ENCODE measurements around the gene RAB7B. TPM values are rescaled to one million over a fixed set of nuclear protein-coding genes. Genes with fewer than 3 reads are reported as not detected.

RAB7B gene
- total and polyA plus RNA-seq, 2 donors from 2014 or later, result 0.73 to 2.0 TPM

DNA sequence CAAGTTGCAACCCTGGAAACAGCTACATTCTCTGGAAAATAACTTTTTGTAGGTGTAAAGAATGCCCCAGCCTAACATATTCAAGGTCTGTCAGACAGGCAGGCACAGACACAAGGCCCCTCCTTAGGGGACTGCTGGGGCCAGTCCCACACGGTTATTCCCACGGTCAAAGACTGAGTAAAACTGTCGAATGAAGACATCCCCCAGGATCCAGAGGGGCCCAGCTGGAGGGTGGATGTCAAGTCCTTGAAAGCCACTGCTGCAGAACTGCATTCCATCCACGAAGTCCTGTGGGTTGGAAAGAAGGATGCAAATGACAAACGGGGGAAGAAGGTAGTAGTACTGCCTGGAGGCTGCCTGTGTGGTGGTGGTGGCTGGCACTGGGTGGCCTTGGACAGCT, 6.9 kb upstream of the RAB7B start:
- no peaks in the 10 kb centered on the region for H3K9me3 ChIP-seq (ENCODE audit: control insufficient read depth in 2 of 3, insufficient read depth in 1 of 3, low read length in 3 of 3)
- H3K9ac ChIP-seq (ENCODE audit: low read length in 3 of 3), result no peak overlapping the region
- no peaks in the 10 kb centered on the region for H3K36me3 ChIP-seq (ENCODE audit: control insufficient read depth in 2 of 3, insufficient read depth in 3 of 3, low read length in 3 of 3)
- no peaks in the 10 kb centered on the region for H3K27me3 ChIP-seq (ENCODE audit: control insufficient read depth, insufficient read depth, low read length)
- DNase-seq (peak in 1 of 5 donors; percentile 36), FAIRE-seq (no peak)
- H3K4me1 ChIP-seq (ENCODE audit: control insufficient read depth in 2 of 3, insufficient read depth in 2 of 3, low read depth in 1 of 3, low read length in 3 of 3), result no peaks in the 10 kb centered on the region
- H3K4me3 ChIP-seq (ENCODE audit: low read length in 3 of 3), result no peak overlapping the region
- TF ChIP-seq, protein P1, sequence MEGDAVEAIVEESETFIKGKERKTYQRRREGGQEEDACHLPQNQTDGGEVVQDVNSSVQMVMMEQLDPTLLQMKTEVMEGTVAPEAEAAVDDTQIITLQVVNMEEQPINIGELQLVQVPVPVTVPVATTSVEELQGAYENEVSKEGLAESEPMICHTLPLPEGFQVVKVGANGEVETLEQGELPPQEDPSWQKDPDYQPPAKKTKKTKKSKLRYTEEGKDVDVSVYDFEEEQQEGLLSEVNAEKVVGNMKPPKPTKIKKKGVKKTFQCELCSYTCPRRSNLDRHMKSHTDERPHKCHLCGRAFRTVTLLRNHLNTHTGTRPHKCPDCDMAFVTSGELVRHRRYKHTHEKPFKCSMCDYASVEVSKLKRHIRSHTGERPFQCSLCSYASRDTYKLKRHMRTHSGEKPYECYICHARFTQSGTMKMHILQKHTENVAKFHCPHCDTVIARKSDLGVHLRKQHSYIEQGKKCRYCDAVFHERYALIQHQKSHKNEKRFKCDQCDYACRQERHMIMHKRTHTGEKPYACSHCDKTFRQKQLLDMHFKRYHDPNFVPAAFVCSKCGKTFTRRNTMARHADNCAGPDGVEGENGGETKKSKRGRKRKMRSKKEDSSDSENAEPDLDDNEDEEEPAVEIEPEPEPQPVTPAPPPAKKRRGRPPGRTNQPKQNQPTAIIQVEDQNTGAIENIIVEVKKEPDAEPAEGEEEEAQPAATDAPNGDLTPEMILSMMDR (IDR thresholded peaks at IDR 0.05; ENCODE audit: borderline replicate concordance, extremely low read depth, insufficient read depth), result no peak
- intact Hi-C loops (cut with DNase I), result no loop called here
- H3K27ac ChIP-seq (ENCODE audit: low read depth in 2 of 2, low read length in 2 of 2), result no peak overlapping the region

DNA sequence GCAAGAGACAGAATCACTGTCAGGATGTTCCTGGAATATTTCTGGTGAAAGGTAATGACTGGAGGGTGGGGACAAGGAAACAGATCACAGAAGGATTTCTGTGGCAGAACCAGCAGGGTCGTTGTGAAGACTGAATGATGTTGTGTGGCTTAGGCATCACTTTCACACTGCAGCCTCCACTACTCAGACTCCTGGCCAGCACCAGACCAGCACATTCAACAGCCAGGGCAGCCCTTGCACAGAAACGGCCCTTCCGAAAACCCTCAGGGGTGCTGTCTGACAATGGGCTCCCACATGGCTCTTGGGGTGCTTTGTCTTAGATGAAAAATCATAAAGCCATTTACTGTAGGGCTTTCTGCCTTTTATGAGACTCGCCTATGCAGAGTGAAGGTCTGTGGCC, 3.8 kb upstream of the RAB7B start:
- Histone ChIP-seq H3K27me3 (ENCODE audit: control insufficient read depth, insufficient read depth, low read length) (no peaks in the 10 kb centered on the region), H3K9ac (ENCODE audit: low read length in 3 of 3) (no peak overlapping the region), H3K27ac (ENCODE audit: low read depth in 2 of 2, low read length in 2 of 2) (no peak overlapping the region), H3K4me1 (ENCODE audit: control insufficient read depth in 2 of 3, insufficient read depth in 2 of 3, low read depth in 1 of 3, low read length in 3 of 3) (peaks cover 0 to 3% (median 0%) of the 10 kb centered on the region in 3 donors), H3K9me3 (ENCODE audit: control insufficient read depth in 2 of 3, insufficient read depth in 1 of 3, low read length in 3 of 3) (no peaks in the 10 kb centered on the region), H3K36me3 (ENCODE audit: control insufficient read depth in 2 of 3, insufficient read depth in 3 of 3, low read length in 3 of 3) (no peaks in the 10 kb centered on the region), H3K4me3 (ENCODE audit: low read length in 3 of 3) (no peak overlapping the region)
- intact Hi-C loops (cut with DNase I), result no loop called here
- TF ChIP-seq, protein P1 (IDR thresholded peaks at IDR 0.05; ENCODE audit: borderline replicate concordance, extremely low read depth, insufficient read depth), result no peak
- no peak for FAIRE-seq
- no peak for DNase-seq

DNA sequence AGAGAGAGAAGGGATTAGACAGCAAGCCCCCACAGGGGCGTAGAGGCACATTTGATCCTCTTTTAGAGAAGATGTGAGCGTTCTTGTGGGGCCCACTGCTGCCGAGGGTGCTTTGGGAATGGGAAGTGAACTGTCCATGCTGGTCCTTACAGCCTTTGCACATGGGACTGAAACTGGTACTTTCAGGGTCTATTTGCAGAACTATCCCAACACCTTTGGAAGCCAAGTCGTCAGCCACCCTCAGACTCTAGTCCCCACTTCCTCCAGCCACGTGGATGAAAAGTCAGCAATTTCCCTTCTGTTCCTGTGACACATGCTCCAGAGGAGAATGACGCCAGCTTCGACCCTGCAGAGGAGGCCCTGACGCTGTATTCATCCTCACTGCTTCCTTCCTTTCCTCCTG, 2.6 kb upstream of the RAB7B start:
- Histone ChIP-seq H3K9ac (ENCODE audit: low read length in 3 of 3) (no peak overlapping the region), H3K4me1 (ENCODE audit: control insufficient read depth in 2 of 3, insufficient read depth in 2 of 3, low read depth in 1 of 3, low read length in 3 of 3) (peaks cover 0 to 3% (median 0%) of the 10 kb centered on the region in 3 donors), H3K27me3 (ENCODE audit: control insufficient read depth, insufficient read depth, low read length) (no peaks in the 10 kb centered on the region), H3K9me3 (ENCODE audit: control insufficient read depth in 2 of 3, insufficient read depth in 1 of 3, low read length in 3 of 3) (no peaks in the 10 kb centered on the region), H3K36me3 (ENCODE audit: control insufficient read depth in 2 of 3, insufficient read depth in 3 of 3, low read length in 3 of 3) (no peaks in the 10 kb centered on the region), H3K27ac (ENCODE audit: low read depth in 2 of 2, low read length in 2 of 2) (no peak overlapping the region), H3K4me3 (ENCODE audit: low read length in 3 of 3) (no peak overlapping the region)
- TF ChIP-seq, protein P1 (IDR thresholded peaks at IDR 0.05; ENCODE audit: borderline replicate concordance, extremely low read depth, insufficient read depth), result no peak
- intact Hi-C loops (cut with DNase I), result no loop called here
- no peak for FAIRE-seq
- no peak for DNase-seq

DNA sequence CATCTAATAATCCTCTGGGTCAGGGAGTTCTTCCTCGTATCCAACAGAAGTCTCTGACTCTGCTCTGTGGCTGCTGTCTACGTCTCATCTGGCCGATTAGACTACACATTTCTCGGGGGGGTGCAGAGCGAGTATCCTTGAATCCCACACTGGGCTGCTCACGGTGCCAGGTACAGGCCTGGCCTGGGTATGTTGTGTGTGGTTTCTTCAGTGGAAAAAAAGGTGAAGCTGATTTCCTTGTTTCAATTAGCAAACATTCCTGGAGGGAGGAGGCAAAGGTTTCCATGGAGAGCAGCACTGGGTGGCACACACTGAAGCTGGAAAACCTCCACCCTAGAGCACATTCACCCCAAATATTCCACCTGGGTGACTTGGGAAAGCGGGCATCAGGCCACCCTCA, 2.0 kb upstream of the RAB7B start:
- Histone ChIP-seq H3K27me3 (ENCODE audit: control insufficient read depth, insufficient read depth, low read length) (no peaks in the 10 kb centered on the region), H3K36me3 (ENCODE audit: control insufficient read depth in 2 of 3, insufficient read depth in 3 of 3, low read length in 3 of 3) (no peaks in the 10 kb centered on the region), H3K9me3 (ENCODE audit: control insufficient read depth in 2 of 3, insufficient read depth in 1 of 3, low read length in 3 of 3) (no peaks in the 10 kb centered on the region), H3K9ac (ENCODE audit: low read length in 3 of 3) (no peak overlapping the region), H3K4me3 (ENCODE audit: low read length in 3 of 3) (no peak overlapping the region), H3K27ac (ENCODE audit: low read depth in 2 of 2, low read length in 2 of 2) (no peak overlapping the region), H3K4me1 (ENCODE audit: control insufficient read depth in 2 of 3, insufficient read depth in 2 of 3, low read depth in 1 of 3, low read length in 3 of 3) (peaks cover 0 to 3% (median 0%) of the 10 kb centered on the region in 3 donors)
- FAIRE-seq (no peak), DNase-seq (no peak)
- TF ChIP-seq, protein P1 (IDR thresholded peaks at IDR 0.05; ENCODE audit: borderline replicate concordance, extremely low read depth, insufficient read depth), result no peak
- intact Hi-C loops (cut with DNase I), result no loop called here

Measured in kidney (tissue), 14 donors.